PC-3 (cell line): ENCODE measurements around the gene TEX44. TPM values are rescaled to one million over a fixed set of nuclear protein-coding genes. Genes with fewer than 3 reads are reported as not detected.
"Not testable (repeated sequence)": the region's sequence is repeated elsewhere in the genome, so short reads cannot be mapped to it uniquely, and the experiment has no call there.

Experiments used
- ATAC-seq: fragments of 200-7000 bp; cut with Tn5 transposase; 2 replicates; pipeline ENCODE4 v1.9.1; 2020; ENCODE audit warnings: mild to moderate bottlenecking, moderate library complexity
- BruUV-seq: library from RNA; stranded (reverse); fragments of 400-500 nt; replicated peaks from 2 replicates; lab custom pipeline; 2021; lab: Mats Ljungman, UMichigan
- CTCF ChIA-PET: fragments of 300-600 bp; sonication (Branson Sonifier 250); formaldehyde crosslinking; loops from one replicate; lab custom pipeline; 2022; ENCODE audit warnings: antibody characterized with exemption; lab: Charles Lee
- POLR2A ChIA-PET: fragments of 300-600 bp; sonication (Branson Sonifier 250); formaldehyde crosslinking; loops from one replicate; lab custom pipeline; 2022; ENCODE audit warnings: antibody characterized with exemption; ENCODE audit not compliant: unreplicated experiment; lab: Charles Lee
- DNase-seq: peaks from one replicate; pipeline ENCODE4 v3.0.0-alpha.2; 2015
- H2AFZ ChIP-seq: fragments of 300-600 bp; sonication (generic); 2 replicates; pipeline ENCODE4 v1.6.0; 2016; ENCODE audit warnings: antibody characterized with exemption, low read length
- H3F3A ChIP-seq: fragments of 300-600 bp; sonication (generic); one replicate; pipeline ENCODE4 v1.6.0; 2017; ENCODE audit warnings: antibody characterized with exemption, low read length, control low read depth, mild to moderate bottlenecking; ENCODE audit not compliant: unreplicated experiment
- H3K27ac ChIP-seq: fragments of 300-600 bp; sonication (generic); 2 replicates; pipeline ENCODE4 v1.5.1; 2016; ENCODE audit warnings: mild to moderate bottlenecking, low read length
- H3K27me3 ChIP-seq: fragments of 300-600 bp; sonication (generic); 2 replicates; pipeline ENCODE4 v1.6.1; 2016; ENCODE audit warnings: low read length, mixed read lengths
- H3K36me3 ChIP-seq: fragments of 300-600 bp; sonication (generic); 2 replicates; pipeline ENCODE4 v1.6.1; 2016; ENCODE audit warnings: low read depth, mixed run types, low read length, mixed read lengths
- H3K4me1 ChIP-seq: fragments of 300-600 bp; sonication (generic); 2 replicates; pipeline ENCODE4 v1.5.1; 2016; ENCODE audit warnings: low read length; ENCODE audit not compliant: insufficient read depth
- H3K4me2 ChIP-seq: fragments of 300-600 bp; sonication (generic); 2 replicates; pipeline ENCODE4 v1.6.0; 2016; ENCODE audit warnings: low read length
- H3K4me3 ChIP-seq: fragments of 300-600 bp; sonication (generic); 2 replicates; pipeline ENCODE4 v1.5.1; 2016; ENCODE audit warnings: mild to moderate bottlenecking, low read length, mixed read lengths
- H3K79me2 ChIP-seq: fragments of 300-600 bp; sonication (generic); 2 replicates; pipeline ENCODE4 v1.6.1; 2017; ENCODE audit warnings: low read length, mixed read lengths
- H3K9ac ChIP-seq: fragments of 300-600 bp; sonication (generic); 2 replicates; pipeline ENCODE4 v1.6.0; 2016; ENCODE audit warnings: mild to moderate bottlenecking, low read length
- H3K9me2 ChIP-seq: fragments of 300-600 bp; sonication (generic); replicated peaks from 2 replicates; pipeline ENCODE4 v1.6.1; 2016; ENCODE audit warnings: mixed run types, low read length, mixed read lengths
- H3K9me3 ChIP-seq: fragments of 300-600 bp; sonication (generic); 2 replicates; pipeline ENCODE4 v1.6.1; 2016; ENCODE audit warnings: low read length, mixed read lengths
- H4K20me1 ChIP-seq: fragments of 300-600 bp; sonication (generic); 2 replicates; pipeline ENCODE4 v1.6.1; 2016; ENCODE audit warnings: low read length, mixed read lengths
- EZH2 ChIP-seq: fragments of 300-600 bp; sonication (generic); IDR thresholded peaks from one replicate; pipeline ENCODE4 v1.6.1; 2017; ENCODE audit warnings: antibody characterized with exemption, mild to moderate bottlenecking, low read length; ENCODE audit not compliant: unreplicated experiment
- EZH2phosphoT487 ChIP-seq: fragments of 300-600 bp; sonication (generic); IDR thresholded peaks from 2 replicates; pipeline ENCODE4 v1.6.1; 2018; ENCODE audit warnings: mild to moderate bottlenecking, antibody characterized with exemption, low read length, borderline replicate concordance
- intact Hi-C: fragments of 100-400 bp; cut with micrococcal nuclease; formaldehyde crosslinking; loops from 2 replicates; pipeline ENCODE4 v1.9.0; 2023
- total RNA-seq: library from RNA; depleted of rRNA; stranded (reverse); fragments of >200 nt; gene quantifications from 2 replicates; pipeline ENCODE4 v1.2.3, GENCODE V29; 2014
- TF ChIP-seq, protein P1 (sequence below): fragments of 300-600 bp; sonication (generic); conservative IDR thresholded peaks from 2 replicates; pipeline ENCODE4 v1.5.1; 2017; ENCODE audit warnings: antibody characterized with exemption, low read depth, mild to moderate bottlenecking, low read length

TEX44 gene
- total RNA-seq, 1 experiment from 2014 or later: not detected

GRCh38 chr2:231575612-231576256, 16.9 kb upstream of the TEX44 start:
- H3K9ac ChIP-seq: no peak overlapping the region
- H4K20me1 ChIP-seq: no peaks in the 10 kb centered on the region
- no peaks in the 10 kb centered on the region for H3K36me3 ChIP-seq
- intact Hi-C loops: no loop called here
- DNase-seq (no peak), ATAC-seq (no peak)
- no peaks in the 10 kb centered on the region for H3K79me2 ChIP-seq
- POLR2A ChIA-PET: interaction anchor here (0.6 kb wide), 1 partner anchor 13 kb away, joined by 3 read pairs; no protein-coding TSS in a partner anchor
- H3K4me2 ChIP-seq: no peak overlapping the region
- no peak overlapping the region for H3K27ac ChIP-seq
- no peaks in the 10 kb centered on the region for H3K4me1 ChIP-seq
- no peak for TF ChIP-seq EZH2
- no peaks in the 10 kb centered on the region for H3K9me2 ChIP-seq
- H3K27me3 ChIP-seq: no peaks in the 10 kb centered on the region
- CTCF ChIA-PET: no interaction called here
- no peaks in the 10 kb centered on the region for H3F3A ChIP-seq
- H3K9me3 ChIP-seq: no peaks in the 10 kb centered on the region
- H2AFZ ChIP-seq: no peak overlapping the region
- no TSS peak for BruUV-seq
- no peak overlapping the region for H3K4me3 ChIP-seq

DNA sequence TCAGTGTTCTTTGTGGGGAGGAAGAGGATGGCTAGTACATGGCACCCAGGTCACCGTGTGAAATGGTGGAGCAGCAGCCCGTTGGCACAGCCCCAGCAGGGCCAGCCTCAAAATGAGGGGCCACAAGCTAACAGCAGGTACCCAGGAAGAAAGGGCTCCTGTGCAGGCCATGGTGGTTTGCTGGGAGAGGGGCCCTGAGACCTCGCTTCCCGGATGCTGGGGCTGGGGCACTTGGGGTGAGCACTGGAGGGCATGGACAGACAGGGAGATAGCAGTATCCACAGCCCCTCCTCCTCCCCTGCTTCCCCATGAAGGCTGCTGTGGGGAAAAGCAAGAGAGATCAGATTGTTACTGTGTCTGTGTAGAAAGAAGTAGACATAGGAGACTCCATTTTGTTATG, 16.2 kb upstream of the TEX44 start:
- Histone ChIP-seq H3K9ac (no peak overlapping the region), H3K9me3 (no peaks in the 10 kb centered on the region), H3K79me2 (no peaks in the 10 kb centered on the region), H3K27ac (no peak overlapping the region), H3K4me2 (no peak overlapping the region), H4K20me1 (no peaks in the 10 kb centered on the region), H3K4me3 (no peak overlapping the region), H3F3A (no peaks in the 10 kb centered on the region), H3K36me3 (no peaks in the 10 kb centered on the region), H2AFZ (no peak overlapping the region), H3K9me2 (no peaks in the 10 kb centered on the region), H3K4me1 (no peaks in the 10 kb centered on the region), H3K27me3 (no peaks in the 10 kb centered on the region)
- ATAC-seq: no peak
- POLR2A ChIA-PET: no interaction called here
- BruUV-seq: no TSS peak
- CTCF ChIA-PET: no interaction called here
- intact Hi-C loops: no loop called here
- DNase-seq: no peak
- TF ChIP-seq EZH2 (no peak), EZH2phosphoT487 (no peak)

DNA sequence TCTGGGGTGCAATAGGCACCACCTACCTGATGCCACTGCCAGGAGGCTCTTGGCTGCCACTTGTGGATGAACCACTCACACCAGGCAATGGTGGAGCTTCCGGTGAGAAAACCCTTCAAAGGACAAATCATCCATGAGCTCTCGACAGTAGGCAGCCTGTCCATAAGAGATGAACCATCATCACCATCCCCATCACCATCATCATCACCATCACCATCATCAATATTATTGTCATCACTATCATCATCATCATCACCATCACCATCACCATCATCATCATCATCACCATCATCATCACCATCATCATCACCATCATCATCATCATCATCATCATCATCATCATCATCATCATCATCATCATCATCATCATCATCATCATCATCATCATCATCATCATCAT, 14.0 kb upstream of the TEX44 start:
- intact Hi-C loops, H3K9me3 ChIP-seq, H3K4me1 ChIP-seq, H2AFZ ChIP-seq, H3K79me2 ChIP-seq, ATAC-seq, H4K20me1 ChIP-seq, DNase-seq, H3K27me3 ChIP-seq, H3K36me3 ChIP-seq, H3K4me3 ChIP-seq, H3K4me2 ChIP-seq, H3K9me2 ChIP-seq, H3F3A ChIP-seq, H3K9ac ChIP-seq, CTCF ChIA-PET, H3K27ac ChIP-seq, BruUV-seq: not testable (repeated sequence)
- POLR2A ChIA-PET: interaction anchor here (0.6 kb wide), 1 partner anchor 134 kb away, joined by 3 read pairs; no protein-coding TSS in a partner anchor

DNA sequence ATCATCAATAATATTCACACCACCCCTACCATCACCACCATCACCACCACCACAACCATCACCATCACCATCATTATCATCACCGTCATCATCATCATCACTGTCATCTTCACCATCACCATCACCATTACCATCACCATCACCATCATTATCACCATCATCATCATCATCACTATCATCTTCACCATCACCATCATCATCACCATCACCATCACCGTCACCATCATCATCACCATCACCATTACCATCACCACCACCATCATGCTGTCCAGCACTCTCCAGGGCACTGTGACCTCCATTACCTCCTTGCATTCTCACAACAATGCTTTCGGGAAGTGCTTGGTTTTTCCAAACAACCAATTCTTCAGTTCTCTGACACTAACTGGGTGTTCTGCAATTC, 13.1 kb upstream of the TEX44 start:
- Histone ChIP-seq H3K9ac (no peak overlapping the region), H3K9me3 (no peaks in the 10 kb centered on the region), H3K9me2 (no peaks in the 10 kb centered on the region), H3K27me3 (no peaks in the 10 kb centered on the region), H3K27ac (no peak overlapping the region), H3F3A (no peaks in the 10 kb centered on the region), H3K79me2 (no peaks in the 10 kb centered on the region), H3K4me3 (no peak overlapping the region), H3K4me2 (no peak overlapping the region), H3K4me1 (no peaks in the 10 kb centered on the region), H2AFZ (no peak overlapping the region), H3K36me3 (no peaks in the 10 kb centered on the region), H4K20me1 (no peaks in the 10 kb centered on the region)
- ChIA-PET POLR2A (no interaction called here), CTCF (no interaction called here)
- ATAC-seq (no peak), DNase-seq (no peak)
- intact Hi-C loops: no loop called here
- TF ChIP-seq EZH2 (no peak), EZH2phosphoT487 (no peak)
- TF ChIP-seq, protein P1, sequence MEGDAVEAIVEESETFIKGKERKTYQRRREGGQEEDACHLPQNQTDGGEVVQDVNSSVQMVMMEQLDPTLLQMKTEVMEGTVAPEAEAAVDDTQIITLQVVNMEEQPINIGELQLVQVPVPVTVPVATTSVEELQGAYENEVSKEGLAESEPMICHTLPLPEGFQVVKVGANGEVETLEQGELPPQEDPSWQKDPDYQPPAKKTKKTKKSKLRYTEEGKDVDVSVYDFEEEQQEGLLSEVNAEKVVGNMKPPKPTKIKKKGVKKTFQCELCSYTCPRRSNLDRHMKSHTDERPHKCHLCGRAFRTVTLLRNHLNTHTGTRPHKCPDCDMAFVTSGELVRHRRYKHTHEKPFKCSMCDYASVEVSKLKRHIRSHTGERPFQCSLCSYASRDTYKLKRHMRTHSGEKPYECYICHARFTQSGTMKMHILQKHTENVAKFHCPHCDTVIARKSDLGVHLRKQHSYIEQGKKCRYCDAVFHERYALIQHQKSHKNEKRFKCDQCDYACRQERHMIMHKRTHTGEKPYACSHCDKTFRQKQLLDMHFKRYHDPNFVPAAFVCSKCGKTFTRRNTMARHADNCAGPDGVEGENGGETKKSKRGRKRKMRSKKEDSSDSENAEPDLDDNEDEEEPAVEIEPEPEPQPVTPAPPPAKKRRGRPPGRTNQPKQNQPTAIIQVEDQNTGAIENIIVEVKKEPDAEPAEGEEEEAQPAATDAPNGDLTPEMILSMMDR: no peak
- BruUV-seq: no TSS peak
